NCI-H460 (cell line): ENCODE data around the gene TAT. TPM values are rescaled to one million over a fixed set of nuclear protein-coding genes. Genes with fewer than 3 reads are reported as not detected.

Experiments used
- DNase-seq: peaks from one replicate; pipeline ENCODE4 v3.0.0-alpha.2; 2016; ENCODE audit warnings: low read depth; ENCODE audit errors: extremely low read depth
- small RNA-seq, 2 experiments: library from RNA; depleted of rRNA; stranded (forward); fragments of <200 nt; gene quantifications; one replicate each; pipeline ENCODE3, GENCODE V24; 2014
- total RNA-seq: library from RNA; depleted of rRNA; stranded (reverse); fragments of >200 nt; shearing (Covaris generic); gene quantifications from 2 replicates; pipeline ENCODE4 v1.2.3, GENCODE V29; 2014; rRNA removed

The TAT gene
- total RNA-seq, 1 experiment from 2014 or later = 0.02 TPM

DNA sequence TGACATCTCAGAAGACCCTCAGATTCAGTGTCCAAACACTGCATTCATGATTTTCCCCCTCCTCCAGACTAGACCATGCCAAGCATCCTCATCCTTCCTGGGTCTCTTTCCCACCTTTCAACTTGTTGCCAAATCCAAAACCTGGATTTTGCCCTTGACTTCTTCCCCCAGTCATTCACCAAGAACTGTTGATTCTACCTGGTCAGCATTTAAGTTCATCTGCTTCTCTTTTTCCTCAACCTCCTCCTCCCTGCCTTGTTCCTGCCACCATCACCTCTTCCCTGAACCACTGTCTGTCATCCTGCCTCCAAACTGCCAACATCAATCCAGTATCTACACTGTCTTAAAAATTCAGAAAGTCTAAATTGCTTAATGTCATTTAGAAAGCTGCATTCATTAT lies 29.7 kb downstream of the TAT start:
- DNase-seq = no peak

DNA sequence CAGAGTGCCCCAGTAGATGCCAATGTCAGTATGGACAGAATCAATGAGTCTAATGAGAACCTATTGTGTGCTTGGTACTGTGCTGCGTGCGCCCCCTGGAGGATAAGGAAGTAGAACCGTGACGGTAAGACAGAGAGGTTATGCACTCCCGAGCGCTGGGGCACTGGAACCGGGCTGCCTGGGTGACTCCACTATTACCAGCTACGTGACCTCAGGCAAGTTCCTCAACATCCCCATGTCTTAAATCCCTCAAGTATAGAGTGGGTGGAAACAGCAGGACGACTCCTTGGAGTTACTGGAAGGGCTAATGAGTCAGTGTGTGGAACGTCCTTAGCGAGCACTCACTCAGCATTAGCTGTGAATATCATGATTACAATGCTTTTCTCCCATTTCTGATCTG lies 34.5 kb downstream of the TAT start:
- DNase-seq = peak; percentile 49

DNA sequence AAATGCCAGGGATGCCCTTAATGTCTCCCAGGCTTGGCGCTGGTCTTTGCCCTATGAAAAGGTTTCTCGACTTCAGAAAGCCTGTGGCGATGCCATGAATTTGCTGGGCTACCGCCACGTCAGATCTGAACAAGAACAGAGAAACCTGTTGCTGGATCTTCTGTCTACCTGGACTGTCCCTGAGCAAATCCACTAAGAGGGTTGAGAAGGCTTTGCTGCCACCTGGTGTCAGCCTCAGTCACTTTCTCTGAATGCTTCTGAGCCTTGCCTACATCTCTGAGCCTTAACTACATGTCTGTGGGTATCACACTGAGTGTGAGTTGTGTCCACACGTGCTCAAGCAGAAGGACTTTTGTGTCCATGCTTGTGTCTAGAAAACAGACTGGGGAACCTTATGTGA lies 39.2 kb downstream of the TAT start:
- peak; percentile 31 for DNase-seq

DNA sequence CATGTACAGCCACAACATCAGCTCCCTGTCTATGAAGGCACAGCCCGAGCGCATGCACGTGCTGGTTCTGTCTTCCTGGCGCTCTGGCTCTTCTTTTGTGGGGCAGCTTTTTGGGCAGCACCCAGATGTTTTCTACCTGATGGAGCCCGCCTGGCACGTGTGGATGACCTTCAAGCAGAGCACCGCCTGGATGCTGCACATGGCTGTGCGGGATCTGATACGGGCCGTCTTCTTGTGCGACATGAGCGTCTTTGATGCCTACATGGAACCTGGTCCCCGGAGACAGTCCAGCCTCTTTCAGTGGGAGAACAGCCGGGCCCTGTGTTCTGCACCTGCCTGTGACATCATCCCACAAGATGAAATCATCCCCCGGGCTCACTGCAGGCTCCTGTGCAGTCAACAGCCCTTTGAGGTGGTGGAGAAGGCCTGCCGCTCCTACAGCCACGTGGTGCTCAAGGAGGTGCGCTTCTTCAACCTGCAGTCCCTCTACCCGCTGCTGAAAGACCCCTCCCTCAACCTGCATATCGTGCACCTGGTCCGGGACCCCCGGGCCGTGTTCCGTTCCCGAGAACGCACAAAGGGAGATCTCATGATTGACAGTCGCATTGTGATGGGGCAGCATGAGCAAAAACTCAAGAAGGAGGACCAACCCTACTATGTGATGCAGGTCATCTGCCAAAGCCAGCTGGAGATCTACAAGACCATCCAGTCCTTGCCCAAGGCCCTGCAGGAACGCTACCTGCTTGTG lies 40.0 kb downstream of the TAT start:
- DNase-seq = no peak

DNA sequence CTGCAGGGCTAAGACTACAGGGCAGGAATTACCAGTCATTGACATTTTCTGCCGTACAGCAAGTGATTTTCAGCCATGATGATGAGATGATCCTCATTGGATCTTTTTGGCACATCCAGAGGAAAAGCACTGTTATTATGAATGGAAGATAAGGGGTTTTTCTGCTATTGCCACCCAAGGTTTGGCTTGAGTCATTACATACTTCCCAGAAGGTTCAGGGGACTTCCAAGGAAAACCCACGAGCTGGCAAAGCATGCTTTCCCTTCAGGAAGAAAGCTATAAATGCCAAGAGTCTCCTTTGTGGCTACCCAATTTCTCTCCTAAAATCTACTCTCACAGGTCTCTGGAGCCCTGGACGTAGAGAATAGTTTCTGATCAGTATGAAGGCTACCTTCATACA lies 44.5 kb downstream of the TAT start:
- DNase-seq = no peak

DNA sequence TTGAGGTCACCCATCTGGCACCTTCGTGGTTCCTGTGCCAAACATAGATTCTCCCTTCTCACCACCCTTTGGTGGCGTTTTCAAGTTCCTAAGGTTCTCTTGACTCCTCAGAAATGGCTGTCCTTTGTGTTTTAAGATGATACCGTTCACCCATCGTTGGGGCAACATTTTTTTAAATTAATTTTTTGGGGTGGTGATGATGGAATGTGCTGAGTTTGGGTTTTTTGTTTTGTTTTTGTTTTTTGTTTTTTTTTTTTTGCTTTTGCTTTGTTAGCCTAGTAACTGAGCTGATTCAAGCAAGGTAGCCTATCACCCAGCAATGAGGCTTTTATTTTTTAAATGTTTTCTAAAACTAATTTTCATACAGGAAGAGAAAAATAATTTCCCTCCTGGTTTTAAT lies 48.0 kb downstream of the TAT start:
- DNase-seq = no peak

DNA sequence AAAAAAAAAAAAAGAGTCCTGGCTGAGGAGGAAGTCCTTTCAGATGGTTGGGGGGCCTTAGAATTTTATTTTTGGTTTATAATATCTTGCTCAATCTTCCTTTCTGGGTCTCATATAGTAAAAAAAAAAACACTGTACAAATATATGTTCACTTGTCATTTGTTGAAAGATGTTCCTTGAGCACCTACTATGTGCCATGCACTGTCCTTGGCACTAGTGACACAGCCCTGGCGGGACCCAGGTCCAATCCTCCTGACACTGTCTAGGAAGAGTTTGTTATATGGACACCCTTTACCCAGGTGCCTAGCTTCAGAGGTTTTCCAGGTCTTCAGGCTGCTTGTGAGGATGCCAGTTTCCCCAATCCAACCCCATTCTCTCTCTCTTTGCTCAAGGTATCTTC lies 48.6 kb downstream of the TAT start:
- no peak for DNase-seq

DNA sequence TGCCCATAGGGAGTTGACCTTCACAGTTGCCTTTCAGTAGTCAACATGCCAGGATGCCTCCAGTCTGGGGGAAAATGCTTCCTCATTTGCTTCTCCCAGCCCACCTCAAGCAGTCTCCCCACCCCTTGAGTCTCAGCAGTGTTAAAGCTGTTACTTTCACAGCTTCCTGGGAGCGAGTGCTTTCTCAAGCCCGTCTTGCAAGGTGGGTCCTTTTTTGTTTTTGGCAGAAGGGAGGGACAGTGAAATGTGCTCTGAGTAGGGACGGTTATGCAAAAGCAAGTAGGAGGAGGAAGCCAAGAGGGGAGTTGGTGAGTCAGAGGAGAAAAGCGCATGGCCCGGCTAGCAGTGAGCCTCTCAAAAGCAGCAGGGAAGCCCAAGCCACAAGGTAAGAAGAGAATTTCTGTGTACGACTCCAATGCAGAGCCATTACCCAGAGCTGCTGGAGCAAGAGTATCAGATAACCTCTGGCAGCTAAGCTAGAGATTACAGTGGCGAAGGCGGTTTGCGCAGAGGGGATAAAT lies 50.7 kb downstream of the TAT start, which contains the start of gene CHST4:
Gene CHST4, plus strand, starts transcription at position 316 of the 521 bp plus-strand sequence. CDS start 10,252 bp downstream, outside the sequence.
- DNase-seq = peak; percentile 4

DNA sequence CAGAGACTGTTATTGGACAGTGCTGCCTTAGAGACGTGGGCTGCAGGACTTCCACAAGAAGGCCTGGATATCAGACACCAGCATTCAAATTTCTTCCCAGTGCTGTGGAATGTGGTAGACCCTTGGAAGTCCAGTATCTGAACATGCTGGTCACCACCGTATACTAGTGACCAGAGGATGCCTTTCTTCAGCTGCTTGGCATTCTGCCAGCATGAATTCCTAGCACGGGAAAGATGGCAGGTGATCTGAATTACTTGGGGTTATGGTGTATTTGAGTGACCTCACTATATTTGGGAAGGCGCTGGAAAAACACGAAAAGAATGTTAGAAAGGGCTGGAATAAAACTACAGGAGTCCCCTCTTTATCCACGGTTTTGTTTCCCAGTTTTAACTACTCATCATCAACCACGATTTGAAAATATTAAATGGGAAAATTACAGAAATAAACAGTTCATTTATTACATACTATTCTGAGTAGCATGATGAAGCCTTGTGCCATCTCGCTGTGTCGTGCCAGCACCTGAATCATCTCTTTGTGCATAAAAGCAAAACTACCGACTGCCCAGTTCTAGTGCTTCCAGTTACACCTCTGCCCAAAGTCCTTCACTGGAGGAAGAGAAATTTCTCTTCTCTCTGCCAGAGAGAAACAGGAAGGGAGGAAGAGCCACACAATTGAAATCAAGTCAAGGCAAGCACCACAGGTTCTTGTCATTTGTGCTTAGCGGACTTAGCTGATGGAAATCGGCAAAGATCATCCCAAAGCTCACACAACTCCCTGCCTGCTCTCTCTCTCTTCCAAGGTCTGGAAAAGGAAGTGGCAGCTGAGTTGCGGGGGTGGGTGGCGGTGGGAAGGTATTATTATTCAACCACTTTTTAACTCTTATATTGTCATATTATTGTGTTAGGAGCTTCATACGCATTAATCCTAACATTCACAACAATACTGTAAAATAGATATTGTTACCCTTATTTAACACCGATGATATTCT lies 52.0 kb downstream of the TAT start:
- no peak for DNase-seq

DNA sequence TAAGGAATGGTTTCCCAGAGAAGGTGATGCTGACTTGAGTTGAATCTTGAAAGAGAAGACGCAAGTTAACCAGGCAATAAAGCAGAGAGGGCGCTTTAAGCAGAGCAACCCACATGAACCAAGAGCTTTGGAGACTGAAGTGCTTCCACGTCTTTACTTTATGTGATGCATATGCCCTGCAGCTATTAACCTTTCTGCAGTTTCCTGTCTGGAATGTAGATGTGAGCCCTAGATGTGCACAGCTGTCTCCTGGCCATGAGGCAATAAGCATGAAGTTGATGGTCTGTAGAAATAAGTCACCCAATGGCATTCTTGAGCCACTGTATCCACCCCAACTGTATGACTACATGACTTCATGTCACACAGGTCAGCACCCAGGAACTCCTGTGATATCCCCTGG lies 56.3 kb downstream of the TAT start:
- DNase-seq = no peak

Small RNA genes lying within 50 kb of the gene (small RNA-seq; reads per million reads assigned to genes)
- gene RNU6-1061P = 0 reads per million in 2 experiments

Other genes with a start within 250 kb of the TAT start
- gene CALB2, start 218.4 kb downstream of the TAT start, total RNA-seq = 1.6 TPM in 2 replicates
- not detected in 2 replicates for gene TLE7, start 135.0 kb downstream of the TAT start, total RNA-seq
- 9.1 and 9.3 TPM in 2 replicates for gene ZNF23, start 114.8 kb downstream of the TAT start, total RNA-seq
- 2.3 and 2.6 TPM in 2 replicates for gene ZNF19, start 87.8 kb downstream of the TAT start, total RNA-seq
- not detected in 2 replicates for gene CHST4, start 50.7 kb downstream of the TAT start, total RNA-seq
- not detected in 2 replicates for gene MARVELD3, start 49.1 kb upstream of the TAT start, total RNA-seq
- 7.1 and 8.2 TPM in 2 replicates for gene PHLPP2, start 147.6 kb upstream of the TAT start, total RNA-seq
- 32.7 and 33.4 TPM in 2 replicates for gene AP1G1, start 231.7 kb upstream of the TAT start, total RNA-seq